T-helper 22 cell (primary cell): ENCODE measurements around the gene TMEM255B.

ENCODE experiments used
- DNase-seq: peaks from one replicate; pipeline ENCODE4 v3.0.0-alpha.2; 2020; ENCODE audit warnings: low read depth

Gene TMEM255B

DNA sequence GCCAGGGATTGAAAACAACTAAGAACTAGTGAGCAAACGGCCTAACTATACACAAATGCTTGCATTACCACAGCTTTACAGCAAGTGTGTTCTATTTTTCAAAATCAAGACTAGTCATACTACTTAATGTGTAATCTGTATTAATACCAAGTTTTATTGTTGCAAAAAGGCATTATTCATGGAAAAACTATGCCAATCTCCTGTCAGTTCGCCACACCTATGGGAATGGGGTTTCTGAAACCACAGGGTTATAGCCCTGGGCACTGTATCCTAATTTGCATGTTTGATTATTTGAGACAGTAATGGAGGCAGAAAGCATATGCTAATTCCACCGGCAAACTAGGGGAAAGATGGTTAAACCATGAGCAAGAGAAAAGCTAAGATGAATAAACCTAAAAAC is 90.5 kb downstream of the TMEM255B start:
- no peak for DNase-seq

DNA sequence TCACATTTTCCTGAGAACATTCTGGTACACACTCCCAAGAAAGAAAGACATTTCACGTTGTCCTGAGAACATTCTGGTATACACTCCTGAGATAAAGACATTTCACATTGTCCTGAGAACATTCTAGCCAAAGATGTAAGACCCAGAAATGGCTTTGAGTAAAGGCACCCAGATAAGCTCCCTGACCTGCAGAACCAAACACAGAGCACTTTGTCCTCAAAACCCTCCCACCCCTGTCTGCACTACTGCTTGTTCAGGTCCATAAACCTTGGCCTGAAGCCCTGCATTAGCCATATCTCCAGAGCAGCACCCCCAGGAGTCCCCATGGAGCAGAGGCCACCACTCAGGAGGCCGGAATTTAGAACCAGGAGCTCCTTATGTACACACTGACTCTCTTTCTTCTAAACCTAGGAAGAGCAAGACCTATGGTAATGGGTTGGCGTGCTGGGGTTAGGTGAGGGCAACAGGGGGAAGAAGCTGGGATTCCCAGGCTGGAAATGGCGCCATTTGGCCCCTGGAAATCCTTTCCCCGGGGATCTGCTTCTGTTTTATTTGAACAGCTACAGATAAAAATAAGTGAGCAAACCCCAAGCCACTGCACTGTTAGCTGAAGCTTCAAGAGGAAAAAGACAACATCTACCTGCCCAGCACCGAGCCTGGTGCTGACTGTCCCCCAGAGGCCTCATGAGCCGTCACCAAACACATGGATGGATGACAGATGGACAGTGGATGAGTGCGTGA is 91.1 kb downstream of the TMEM255B start:
- DNase-seq: no peak

DNA sequence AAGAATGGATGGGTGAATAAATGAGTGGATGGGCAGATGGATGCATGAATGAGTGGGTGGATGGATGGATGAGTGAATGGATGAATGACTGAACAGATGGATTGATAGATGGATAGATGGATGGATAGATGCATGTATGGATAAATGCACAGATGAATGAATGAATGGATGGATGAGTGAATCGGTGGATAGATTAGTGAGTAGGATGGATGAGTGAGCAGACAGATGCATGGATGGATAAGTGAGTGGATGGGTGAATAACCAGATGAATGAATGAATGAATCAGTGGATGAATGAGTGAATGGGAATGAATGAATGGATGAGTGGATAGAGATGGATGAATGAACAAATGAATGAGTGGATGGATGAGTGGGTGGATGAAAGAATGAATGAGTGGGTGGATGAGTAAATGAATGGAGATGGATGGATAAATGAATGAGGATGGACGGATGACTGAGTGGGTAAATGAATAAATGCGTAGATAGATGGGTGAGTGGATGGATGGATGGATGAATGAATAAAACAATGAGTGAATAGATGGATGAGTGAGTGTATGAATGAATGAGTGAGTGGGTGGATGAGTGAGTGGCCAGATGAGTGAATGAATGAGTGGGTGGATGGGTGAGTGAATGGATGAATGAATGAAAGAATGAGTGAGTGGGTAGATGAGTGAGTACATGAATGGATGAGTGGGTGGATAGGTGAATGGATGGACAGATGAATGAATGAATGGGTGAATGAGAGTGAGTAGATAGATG is 91.9 kb downstream of the TMEM255B start:
- no peak for DNase-seq

DNA sequence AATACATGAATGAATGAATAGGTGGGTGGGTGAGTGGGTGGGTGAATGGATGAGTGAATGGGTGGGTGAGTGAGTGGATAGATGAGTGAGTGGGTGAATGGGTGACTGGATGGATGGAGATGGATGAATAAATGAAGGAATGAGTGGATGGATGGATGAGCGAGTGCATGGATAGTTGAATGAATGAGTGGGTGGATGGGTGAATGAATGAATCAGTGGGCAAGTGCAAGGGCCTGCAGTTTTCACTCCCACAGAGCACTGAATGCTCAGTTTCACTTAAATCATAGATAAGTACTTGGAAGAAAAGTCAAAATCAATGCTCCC is 92.4 kb downstream of the TMEM255B start:
- no peak for DNase-seq

DNA sequence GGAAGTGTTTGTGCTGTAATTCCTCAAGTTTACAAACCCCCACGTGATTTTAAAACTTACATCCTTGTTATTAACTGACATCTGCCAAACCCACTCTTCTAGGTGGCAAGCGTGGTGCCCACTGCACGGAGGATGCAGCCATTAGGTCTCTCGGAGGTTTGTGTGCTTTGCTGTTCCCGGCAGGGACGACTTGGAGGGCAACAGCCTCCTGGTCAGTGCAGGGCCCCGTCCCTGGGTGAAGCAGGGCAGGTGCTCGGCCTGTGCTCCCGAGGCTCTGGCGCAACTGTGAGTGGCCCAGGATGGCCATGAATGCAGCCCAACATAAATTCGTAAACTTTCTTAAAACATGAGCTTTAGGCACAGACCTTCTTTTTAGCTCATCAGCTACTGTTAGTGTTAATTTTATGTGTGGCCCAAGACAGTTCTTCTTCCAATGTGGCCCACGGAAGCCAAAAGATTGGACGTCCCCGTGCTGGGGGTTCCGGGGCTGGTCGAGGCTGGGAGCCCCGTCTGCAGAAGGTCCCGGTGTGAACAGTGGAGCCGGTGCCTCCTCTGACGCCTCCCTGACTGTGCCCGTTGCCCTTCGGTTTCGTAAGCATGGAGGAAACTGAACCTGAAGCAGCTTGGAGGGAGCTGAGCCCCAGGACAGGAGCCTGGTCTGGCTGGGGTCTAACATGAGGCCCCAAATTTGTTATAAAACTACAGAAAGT is 93.0 kb downstream of the TMEM255B start:
- DNase-seq: no peak

DNA sequence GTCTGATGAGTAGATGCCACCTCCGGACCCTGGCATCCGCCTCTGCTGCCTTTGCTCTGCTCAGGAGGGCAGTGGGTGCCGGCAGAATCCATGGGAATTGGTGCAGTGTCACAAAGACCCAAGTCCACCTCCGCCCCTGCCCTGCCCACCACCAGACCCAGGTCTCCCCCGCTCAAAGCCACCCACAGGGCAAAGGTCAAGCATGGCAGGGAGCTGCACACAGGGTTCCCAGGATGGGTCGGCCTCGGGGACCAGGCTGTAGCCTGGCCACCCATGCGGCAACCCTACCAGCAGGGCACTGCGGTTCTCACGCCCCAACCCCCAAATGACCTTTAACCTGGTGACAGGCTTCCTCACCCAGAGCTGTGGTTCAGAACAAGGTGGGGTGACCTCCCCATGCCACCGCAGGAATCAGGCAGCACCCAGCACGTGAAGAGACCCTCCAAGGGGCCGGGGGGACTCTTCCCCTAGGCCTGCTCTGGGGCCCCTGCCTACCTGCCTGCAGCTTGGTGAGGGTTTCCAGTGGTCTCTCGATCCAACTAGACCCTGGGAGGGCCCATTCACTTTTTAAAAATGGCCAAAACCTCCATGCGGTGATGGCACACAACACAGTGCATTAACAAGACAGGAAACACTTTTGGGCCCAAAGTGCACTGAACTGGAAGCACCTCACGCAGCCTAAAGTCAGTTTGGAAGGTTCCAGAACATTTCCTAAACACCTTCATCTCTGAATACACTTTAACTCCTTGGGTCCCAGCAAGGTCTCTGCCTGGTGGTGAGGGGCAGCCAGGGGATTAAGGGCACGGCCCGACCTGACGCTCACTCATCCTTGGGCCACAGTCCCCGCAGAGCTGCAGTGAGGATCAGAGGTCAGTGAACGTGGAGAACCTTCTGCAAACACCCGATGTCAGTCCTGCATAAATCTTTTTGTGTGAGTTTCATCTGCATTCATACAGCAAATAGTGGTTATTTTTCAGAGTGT is 93.8 kb downstream of the TMEM255B start:
- no peak for DNase-seq

DNA sequence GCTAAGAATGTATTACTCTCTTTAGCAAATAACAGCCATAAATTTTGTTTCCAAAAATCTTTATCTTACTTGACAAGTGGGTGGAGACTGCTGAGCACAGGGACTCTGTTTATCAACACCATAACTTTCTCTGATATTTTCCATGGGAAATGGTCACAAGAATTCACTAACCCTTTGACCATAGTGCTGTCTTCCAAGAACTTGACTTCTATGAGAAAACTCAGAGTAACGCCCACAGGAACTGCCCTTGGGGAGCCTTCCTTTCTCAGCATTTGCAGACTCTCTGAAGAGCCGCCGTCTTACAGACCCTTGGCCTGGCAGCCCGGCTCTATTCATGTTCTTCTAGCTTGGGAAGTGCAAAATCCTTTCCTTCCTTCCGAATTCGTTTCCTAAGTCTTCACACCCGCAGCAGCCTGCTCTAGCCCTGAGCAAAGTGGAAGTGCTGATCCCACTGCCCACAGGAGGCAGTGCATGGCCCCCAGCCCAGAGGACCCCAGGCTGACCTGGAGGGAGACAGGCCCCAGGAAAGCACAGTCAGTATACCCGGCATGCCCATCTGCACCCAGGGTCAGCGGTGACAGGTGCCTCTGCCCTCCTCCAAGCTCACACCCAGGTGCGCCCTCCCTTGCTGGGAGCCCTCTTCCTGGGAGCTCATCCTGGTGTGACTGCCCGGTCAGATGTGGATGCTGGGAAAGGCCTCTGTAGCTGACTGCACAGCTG is 94.7 kb downstream of the TMEM255B start:
- DNase-seq: no peak

DNA sequence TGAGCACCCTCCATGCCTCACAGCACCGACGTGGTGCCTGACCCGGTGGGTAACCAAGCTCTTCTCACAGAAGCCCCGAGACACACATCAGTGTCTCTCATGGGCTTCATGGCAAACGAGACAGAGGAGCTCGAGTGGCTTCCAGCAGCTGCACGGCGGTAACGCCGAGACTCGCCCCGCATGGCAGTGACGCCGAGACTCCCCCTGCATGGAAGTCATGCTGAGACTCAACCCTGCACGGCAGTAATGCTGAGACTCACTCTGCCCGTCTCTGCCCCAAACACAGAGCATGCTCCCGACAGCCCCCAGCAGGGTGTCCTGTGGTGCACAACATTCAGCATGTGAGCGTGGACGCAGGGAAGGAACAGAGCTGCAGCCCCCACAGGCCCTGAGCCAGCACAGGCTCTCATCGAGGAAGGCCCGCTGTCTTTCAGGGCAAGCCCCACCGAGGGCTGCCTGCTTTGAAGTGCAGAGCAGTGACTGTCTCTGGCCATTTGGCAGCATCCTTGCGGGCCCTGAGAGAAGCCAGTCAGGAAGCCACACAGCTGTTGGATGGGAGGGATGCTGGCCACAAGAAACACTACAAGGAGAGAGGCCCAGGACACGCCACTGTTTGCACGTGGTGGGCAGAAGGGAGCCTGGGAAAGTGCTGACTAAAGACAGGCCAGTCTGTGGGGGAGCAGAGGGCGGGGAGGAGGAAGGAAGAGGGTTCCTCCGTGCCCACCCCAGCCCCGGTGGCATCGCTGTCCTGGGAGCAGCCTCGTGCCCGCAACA is 95.4 kb downstream of the TMEM255B start:
- DNase-seq: no peak

DNA sequence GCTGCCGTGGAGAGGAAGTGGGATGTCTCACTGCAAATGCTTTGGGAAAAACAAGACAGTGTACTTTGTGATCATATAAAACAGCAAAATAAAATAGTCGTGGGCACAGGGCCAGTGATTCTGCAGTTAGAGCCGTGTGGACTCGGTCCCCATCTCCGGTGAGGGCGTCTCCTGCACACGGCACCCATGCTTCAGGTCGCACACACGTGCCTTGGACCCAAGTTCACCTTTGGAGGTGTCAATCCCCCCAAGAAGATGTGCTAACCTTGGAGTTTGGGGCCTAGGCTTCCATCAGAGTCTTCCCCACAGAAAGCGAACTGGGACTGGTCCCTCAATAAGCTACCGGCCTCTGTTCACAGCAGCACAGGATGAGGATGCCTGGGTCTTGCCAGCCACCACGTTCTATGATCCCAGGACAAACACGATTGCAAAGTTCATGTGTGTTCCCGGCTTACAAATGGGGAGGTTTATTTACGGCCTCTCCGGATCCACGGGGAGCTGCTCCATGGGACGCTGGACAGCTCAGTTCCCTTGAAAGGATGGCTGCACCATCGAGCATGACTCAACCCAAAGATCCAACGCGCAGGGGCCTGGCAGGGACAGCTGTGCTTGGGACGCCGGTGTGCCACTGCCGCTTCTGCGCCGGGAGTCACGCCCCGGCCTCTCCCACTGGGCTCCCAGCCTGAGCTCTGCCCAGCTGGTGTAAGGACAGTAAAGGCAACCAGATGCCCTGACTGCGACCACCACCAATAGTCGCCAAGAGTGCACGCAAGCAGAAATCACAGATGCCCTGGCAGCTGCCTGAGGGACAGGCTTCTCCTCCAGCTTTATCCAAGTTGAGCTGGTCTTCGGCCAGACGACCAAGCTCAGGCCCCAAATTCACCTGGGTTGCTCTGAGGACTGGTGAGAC is 96.2 kb downstream of the TMEM255B start:
- no peak for DNase-seq

DNA sequence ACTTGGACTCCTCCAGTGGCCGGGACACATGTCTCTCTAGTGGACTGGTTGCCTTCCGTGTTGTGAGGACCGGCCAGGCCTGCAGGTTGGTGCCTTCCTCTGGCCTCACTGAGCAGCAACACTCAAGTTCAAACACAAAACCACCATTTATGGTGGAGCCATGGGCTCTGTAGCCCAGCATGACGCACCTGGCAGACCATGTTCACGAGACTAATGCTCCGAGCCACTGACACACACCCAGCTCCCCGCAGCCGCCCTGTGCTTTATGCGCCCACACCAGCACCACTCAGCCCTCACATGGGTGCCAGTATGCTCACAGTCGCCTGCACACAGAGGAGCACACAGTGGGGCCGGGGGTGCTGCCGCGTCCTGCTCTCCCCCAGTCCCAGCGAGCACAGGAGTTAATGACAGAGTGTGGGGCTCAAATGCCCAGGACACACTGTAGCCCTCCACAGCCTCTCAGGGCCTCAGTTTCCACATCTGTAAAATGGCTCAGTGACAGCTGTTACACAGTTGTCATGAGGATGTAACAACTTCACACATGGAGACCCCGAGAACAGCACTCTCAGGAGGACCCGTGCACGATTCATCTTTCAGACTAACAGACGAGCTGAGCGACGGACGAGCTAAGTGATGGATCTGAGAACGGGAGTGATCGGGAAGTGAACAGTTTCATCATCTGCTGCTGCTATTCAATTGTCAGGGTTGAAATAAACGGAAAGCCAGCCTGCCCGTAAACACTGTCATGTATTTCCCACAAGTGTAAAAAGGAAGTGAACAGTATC is 97.1 kb downstream of the TMEM255B start:
- DNase-seq: no peak

DNA sequence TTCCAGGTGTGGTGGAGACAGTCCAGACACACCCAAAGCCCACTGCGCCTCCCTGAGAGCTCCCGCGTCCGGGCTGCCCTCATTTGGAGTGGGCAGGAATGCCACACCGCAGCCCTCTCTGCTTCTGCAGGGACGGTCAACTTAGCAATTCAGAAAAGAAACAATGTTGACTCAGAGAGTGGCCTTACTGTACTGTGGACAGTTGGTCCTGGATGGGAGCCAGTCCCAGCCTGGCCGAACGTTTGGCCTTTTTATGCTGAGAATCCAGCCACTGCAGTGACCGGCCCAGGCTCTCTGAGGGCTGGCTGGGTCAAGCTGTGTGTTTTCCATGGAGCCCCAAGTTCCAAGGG is 97.7 kb downstream of the TMEM255B start:
- no peak for DNase-seq

DNA sequence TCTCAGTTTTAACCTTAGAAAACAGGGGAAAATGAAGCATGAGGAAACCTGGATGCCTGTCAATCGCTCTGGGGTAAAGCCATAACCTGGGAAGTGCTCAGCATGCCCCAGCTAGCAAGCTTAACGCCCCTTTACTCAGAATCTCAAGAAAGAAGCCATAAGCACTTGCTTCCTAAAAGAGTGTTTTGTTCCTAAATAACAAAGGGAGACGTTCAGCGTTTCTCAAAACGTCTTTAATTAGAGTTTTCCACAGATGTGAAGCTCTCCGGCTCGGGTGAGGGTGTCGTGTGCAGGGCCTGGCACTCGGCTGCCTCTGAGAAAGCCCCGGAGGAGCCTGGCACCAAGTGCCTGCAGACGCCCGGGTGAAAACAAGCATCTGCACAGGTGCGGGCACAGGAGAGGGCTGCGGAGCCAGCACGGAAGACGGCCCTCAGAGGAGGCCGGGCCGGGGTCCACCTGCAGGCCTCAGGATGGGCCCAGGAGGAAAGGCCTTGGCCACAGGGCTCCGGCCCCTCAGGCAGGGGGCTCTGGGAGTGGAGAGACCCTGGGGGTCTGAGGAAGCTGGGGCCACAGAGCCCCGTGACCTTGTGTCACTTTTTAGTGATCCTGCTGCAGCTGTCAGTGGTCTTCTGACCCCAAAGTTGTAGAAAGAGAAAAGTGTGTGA is 98.6 kb downstream of the TMEM255B start:
- no peak for DNase-seq

DNA sequence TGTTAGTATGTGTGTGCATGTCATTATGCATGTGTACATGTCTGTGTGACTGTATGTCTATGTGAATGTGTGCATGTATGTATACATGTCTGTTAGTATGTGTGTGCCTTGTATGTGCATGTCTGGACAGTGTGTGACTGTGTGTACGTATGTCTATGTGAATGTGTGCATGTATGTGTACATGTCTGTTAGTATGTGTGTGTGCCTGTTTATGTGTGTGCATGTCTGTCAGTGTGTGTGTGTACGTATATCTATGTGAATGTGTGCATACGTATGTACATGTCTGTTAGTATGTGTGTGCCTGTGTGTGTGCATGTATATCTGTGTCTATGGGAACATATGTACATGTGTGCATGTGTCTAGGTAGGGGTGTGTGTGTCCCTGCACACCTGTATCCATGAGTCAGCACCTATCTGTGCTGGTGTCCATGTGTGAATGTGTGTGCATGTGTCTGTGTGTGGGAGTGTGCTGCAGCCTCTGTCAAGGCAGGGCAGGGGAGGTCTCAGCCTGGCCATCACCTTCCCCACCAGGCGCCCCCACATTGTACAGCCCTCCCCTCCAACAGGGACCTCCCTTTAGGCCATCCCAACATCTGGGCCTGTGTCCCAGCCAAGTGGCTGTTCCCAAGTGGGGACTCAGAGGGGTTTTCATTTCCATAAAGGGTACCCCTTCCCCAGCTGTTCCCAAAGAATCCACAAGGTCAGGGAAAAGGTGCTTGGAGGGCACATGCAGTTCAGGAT is 100.5 kb downstream of the TMEM255B start:
- DNase-seq: no peak

DNA sequence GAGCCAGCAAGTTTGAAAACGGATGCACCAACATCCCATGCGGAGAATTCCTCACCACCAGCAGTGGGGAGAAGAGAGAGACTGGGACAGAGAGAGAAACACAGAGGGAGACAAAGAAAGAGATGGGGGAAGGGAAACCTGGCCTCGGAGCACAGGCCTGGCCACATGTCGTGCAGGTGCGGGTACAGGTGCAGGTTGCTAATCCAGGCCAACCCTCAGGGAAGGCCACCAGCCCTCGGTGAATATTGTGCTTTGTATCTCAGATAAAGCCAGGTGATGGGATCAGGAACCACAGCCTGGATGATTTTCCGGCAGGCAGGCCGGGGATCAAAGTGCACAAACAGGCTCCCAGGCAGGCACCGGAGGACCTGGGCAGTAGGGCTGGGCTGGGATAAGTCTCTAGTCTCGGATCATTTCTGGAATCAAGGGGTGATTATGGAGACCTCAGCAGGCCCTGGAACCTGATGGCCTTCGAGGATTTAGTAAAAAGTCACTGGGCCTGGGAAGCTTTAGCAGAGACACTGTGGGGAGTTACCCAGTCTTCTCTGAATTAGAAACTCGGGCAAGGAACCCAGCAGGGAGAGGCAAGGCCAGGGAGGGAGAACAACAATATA is 101.1 kb downstream of the TMEM255B start:
- no peak for DNase-seq

DNA sequence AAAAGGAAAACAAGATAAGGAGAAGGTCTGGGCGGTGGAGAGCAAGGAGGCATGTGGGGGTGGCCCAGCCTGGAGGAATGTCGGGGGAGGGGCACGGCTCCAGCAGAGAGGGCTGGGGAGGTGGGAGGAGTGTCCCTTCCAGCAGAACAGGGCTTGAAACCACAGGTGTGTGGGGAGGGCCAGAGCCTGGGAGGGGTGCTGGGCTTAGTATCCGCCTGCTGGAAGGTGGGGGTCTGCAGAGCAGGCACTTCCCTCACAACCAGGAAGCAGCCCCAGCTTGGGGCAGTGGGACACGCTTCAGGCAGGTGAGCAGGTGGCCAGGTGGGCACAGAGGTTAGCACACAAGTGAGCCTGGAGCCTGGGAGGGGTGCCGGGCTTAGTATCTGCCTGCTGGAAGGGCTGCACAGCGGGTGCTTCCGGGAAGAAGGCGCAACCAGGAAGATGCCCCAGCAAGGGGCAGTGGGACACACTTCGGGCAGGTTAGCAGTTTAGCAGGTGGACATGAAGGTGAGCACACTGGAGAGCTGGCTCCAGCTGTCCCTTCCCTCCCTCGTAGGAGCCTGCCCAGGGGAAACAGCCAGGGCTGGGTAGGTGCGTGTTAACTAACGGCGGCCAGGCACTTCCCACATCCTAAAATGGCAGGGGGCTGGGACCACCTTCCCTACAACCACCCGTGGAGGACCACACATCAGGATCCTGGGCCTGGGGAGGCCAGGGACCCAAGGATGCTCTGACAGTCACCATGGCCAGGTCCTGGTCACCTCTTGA is 101.8 kb downstream of the TMEM255B start:
- no peak for DNase-seq

DNA sequence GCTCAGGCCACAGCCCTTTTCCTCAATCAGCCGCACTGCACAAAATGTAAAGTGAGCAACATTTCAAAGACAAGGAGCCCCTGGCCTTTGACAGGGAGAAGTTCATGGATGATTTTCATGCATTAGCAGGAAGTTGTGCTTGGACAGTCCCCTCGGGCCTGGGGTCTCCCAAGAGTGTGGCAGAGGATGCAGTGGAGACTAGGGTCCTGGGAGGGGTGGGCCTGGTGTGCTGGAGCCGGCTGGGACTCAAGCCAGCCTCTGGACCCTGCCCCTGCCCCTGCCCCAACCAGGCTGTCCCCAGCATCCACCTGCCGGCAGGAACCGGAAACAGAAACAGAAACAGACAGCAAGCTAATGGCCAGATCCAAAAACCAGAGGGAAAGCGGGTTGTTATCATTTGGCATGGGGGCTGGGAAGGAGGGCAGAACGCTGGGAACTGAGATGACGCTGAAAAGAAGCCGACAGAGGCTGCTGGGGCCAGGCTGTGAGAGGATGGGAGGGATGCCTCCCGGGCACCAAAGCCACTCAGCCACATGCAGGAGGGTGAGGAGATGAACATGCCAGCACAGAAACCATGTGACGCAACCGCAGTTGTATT is 102.5 kb downstream of the TMEM255B start:
- DNase-seq: no peak
